Measurements from ENCODE around the gene NRXN3. TPM values are rescaled to one million over a fixed set of nuclear protein-coding genes. Genes with fewer than 3 reads are reported as not detected.

NRXN3 gene
- total RNA-seq, 1 experiment from 2014 or later, result 1.1 TPM

DNA sequence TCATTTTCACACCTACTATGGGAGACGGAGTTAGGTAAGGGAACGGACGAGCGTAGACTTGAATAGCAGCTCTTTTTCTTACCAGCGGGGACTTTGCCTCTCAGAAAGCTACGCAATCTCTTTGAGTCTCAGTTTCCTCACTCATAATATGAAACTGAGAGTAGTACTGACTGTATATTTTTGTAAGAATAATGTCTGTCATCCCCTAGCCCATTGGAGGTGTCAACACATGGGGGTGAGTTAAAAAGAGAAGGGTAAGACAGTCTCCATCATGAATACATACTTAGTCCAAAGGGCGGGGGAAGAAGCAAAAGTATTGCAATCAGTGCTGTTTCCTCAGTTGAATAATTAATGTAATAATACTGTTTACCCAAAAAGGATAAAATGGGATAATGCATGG lies 592.2 kb downstream of the NRXN3 start:
- H3K9me3 ChIP-seq (ENCODE audit: low read length), result no peaks in the 10 kb centered on the region
- H3K27me3 ChIP-seq (ENCODE audit: low read length), result peaks cover 28% of the 10 kb centered on the region
- H4K20me1 ChIP-seq (ENCODE audit: low read length), result no peaks in the 10 kb centered on the region
- H3K4me2 ChIP-seq (ENCODE audit: low read length), result no peak overlapping the region
- no peak overlapping the region for H3K4me3 ChIP-seq (ENCODE audit: low read length)
- no peak overlapping the region for H2AFZ ChIP-seq (ENCODE audit: low read length)
- H3K79me2 ChIP-seq (ENCODE audit: low read length), result no peaks in the 10 kb centered on the region
- ATAC-seq (no peak), DNase-seq (no peak)
- ChIA-PET CTCF (no interaction called here), POLR2A (ENCODE audit: unreplicated experiment) (no interaction called here)
- no peaks in the 10 kb centered on the region for H3K9me2 ChIP-seq (replicated peaks; ENCODE audit: low read length)
- no peaks in the 10 kb centered on the region for H3K4me1 ChIP-seq (ENCODE audit: insufficient read depth, low read length)
- no peak overlapping the region for H3K27ac ChIP-seq (ENCODE audit: low read length)
- no peaks in the 10 kb centered on the region for H3K36me3 ChIP-seq (ENCODE audit: low read depth, low read length)
- no peaks in the 10 kb centered on the region for H3F3A ChIP-seq (ENCODE audit: low read length, unreplicated experiment)
- intact Hi-C loops (cut with micrococcal nuclease), result no loop called here
- no TSS peak for BruUV-seq (replicated peaks)
- H3K9ac ChIP-seq (ENCODE audit: low read length), result no peak overlapping the region
- TF ChIP-seq EZH2 (IDR thresholded peaks at IDR 0.05; ENCODE audit: low read length, unreplicated experiment) (no peak), EZH2phosphoT487 (IDR thresholded peaks at IDR 0.05; ENCODE audit: borderline replicate concordance, low read length) (no peak)
- TF ChIP-seq, protein P1, sequence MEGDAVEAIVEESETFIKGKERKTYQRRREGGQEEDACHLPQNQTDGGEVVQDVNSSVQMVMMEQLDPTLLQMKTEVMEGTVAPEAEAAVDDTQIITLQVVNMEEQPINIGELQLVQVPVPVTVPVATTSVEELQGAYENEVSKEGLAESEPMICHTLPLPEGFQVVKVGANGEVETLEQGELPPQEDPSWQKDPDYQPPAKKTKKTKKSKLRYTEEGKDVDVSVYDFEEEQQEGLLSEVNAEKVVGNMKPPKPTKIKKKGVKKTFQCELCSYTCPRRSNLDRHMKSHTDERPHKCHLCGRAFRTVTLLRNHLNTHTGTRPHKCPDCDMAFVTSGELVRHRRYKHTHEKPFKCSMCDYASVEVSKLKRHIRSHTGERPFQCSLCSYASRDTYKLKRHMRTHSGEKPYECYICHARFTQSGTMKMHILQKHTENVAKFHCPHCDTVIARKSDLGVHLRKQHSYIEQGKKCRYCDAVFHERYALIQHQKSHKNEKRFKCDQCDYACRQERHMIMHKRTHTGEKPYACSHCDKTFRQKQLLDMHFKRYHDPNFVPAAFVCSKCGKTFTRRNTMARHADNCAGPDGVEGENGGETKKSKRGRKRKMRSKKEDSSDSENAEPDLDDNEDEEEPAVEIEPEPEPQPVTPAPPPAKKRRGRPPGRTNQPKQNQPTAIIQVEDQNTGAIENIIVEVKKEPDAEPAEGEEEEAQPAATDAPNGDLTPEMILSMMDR (conservative IDR thresholded peaks at IDR 0.05; ENCODE audit: low read depth, low read length), result no peak

DNA sequence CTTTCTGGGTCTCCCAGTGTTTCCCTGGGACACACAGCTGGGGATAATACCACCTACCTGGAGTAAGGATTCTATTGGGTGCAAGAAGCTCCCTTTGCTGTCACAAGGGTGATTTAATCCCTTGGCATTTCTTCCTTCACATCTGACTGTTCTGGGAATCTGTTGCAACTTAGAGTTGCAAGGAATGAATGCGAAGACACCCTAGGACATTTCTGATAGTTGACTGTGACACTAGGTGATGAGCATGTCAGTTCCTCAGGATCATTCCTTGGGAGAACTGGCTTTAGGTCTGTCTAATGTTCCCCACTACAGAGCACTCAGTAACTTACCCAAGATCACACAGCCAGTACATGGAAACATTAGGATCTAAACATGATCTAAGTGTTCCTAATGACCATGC lies 593.6 kb downstream of the NRXN3 start:
- intact Hi-C loops (cut with micrococcal nuclease), result no loop called here
- no peaks in the 10 kb centered on the region for H3K36me3 ChIP-seq (ENCODE audit: low read depth, low read length)
- H2AFZ ChIP-seq (ENCODE audit: low read length), result no peak overlapping the region
- H3K9me3 ChIP-seq (ENCODE audit: low read length), result no peaks in the 10 kb centered on the region
- BruUV-seq (replicated peaks), result no TSS peak
- H3K4me1 ChIP-seq (ENCODE audit: insufficient read depth, low read length), result no peaks in the 10 kb centered on the region
- H3K9ac ChIP-seq (ENCODE audit: low read length), result no peak overlapping the region
- H3F3A ChIP-seq (ENCODE audit: low read length, unreplicated experiment), result no peaks in the 10 kb centered on the region
- no peak for DNase-seq
- TF ChIP-seq, protein P1 (conservative IDR thresholded peaks at IDR 0.05; ENCODE audit: low read depth, low read length), result no peak
- no peak for TF ChIP-seq EZH2phosphoT487 (IDR thresholded peaks at IDR 0.05; ENCODE audit: borderline replicate concordance, low read length)
- no peak for TF ChIP-seq EZH2 (IDR thresholded peaks at IDR 0.05; ENCODE audit: low read length, unreplicated experiment)
- H3K27me3 ChIP-seq (ENCODE audit: low read length), result peaks cover 28% of the 10 kb centered on the region
- POLR2A ChIA-PET (ENCODE audit: unreplicated experiment), result no interaction called here
- H3K4me2 ChIP-seq (ENCODE audit: low read length), result no peak overlapping the region
- no peaks in the 10 kb centered on the region for H3K9me2 ChIP-seq (replicated peaks; ENCODE audit: low read length)
- H3K27ac ChIP-seq (ENCODE audit: low read length), result no peak overlapping the region
- ATAC-seq, result no peak
- no peaks in the 10 kb centered on the region for H4K20me1 ChIP-seq (ENCODE audit: low read length)
- H3K4me3 ChIP-seq (ENCODE audit: low read length), result no peak overlapping the region
- no peaks in the 10 kb centered on the region for H3K79me2 ChIP-seq (ENCODE audit: low read length)
- CTCF ChIA-PET, result no interaction called here

DNA sequence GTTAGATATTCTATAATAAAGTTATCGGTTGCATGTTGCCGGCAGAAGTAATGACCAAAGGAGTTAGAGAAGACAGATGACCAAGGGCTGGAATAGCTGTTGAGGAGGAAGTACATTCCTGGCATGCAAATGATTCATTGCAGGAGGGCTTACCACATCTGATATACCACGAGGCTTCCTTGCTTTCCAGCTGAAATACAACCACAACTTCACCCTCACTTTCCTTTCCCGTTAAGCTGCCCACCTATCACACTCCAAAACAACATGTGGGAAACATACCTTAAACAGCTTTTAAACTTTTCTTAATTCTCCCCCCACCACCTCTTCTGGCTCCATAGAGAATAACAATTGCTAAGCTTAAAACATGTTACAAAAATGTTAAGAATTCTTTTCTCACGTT lies 594.1 kb downstream of the NRXN3 start:
- Histone ChIP-seq H3K9me3 (ENCODE audit: low read length) (no peaks in the 10 kb centered on the region), H3K9me2 (replicated peaks; ENCODE audit: low read length) (no peaks in the 10 kb centered on the region), H3K27me3 (ENCODE audit: low read length) (peaks cover 25% of the 10 kb centered on the region), H3K4me3 (ENCODE audit: low read length) (no peak overlapping the region), H4K20me1 (ENCODE audit: low read length) (no peaks in the 10 kb centered on the region), H3K79me2 (ENCODE audit: low read length) (no peaks in the 10 kb centered on the region), H3K9ac (ENCODE audit: low read length) (no peak overlapping the region), H3K27ac (ENCODE audit: low read length) (no peak overlapping the region), H3K4me1 (ENCODE audit: insufficient read depth, low read length) (no peaks in the 10 kb centered on the region), H3F3A (ENCODE audit: low read length, unreplicated experiment) (no peaks in the 10 kb centered on the region), H3K4me2 (ENCODE audit: low read length) (no peak overlapping the region), H3K36me3 (ENCODE audit: low read depth, low read length) (no peaks in the 10 kb centered on the region), H2AFZ (ENCODE audit: low read length) (no peak overlapping the region)
- POLR2A ChIA-PET (ENCODE audit: unreplicated experiment), result no interaction called here
- no peak for TF ChIP-seq EZH2phosphoT487 (IDR thresholded peaks at IDR 0.05; ENCODE audit: borderline replicate concordance, low read length)
- no peak for TF ChIP-seq EZH2 (IDR thresholded peaks at IDR 0.05; ENCODE audit: low read length, unreplicated experiment)
- TF ChIP-seq, protein P1 (conservative IDR thresholded peaks at IDR 0.05; ENCODE audit: low read depth, low read length), result no peak
- DNase-seq, result no peak
- ATAC-seq, result no peak
- CTCF ChIA-PET, result no interaction called here
- intact Hi-C loops (cut with micrococcal nuclease), result no loop called here
- no TSS peak for BruUV-seq (replicated peaks)
